Measurements from ENCODE around the gene LCLAT1. TPM values are rescaled to one million over a fixed set of nuclear protein-coding genes. Genes with fewer than 3 reads are reported as not detected.
A peak's percentile ranks its signal among the peaks of the same experiment; 100 is the strongest.

Gene LCLAT1
- polyA plus RNA-seq, 2 of the 4 experiments (the other 2 are of a cell fraction): 19.5 to 71.0 TPM

- no peak for FAIRE-seq
- Histone ChIP-seq H3K9me3 (no peaks in the 10 kb centered on the region), H3K4me3 (no peak overlapping the region), H3K4me2 (no peak overlapping the region), H3K27ac (no peak overlapping the region), H3K4me1 (no peaks in the 10 kb centered on the region)
- ChIA-PET POLR2A (no interaction called here), CTCF (interaction anchor here (1.0 to 1.3 kb wide), 3 partner anchors 10 to 56 kb away, joined by 3 to 4 read pairs (median 3); no protein-coding TSS in a partner anchor)
- DNase-seq (ENCODE audit: low read depth in 1 of 2, low spot score in 1 of 2): no peak
- TF ChIP-seq KDM1A (IDR thresholded peaks at IDR 0.05; ENCODE audit: low read depth): no peak
- TF ChIP-seq RNF2 (IDR thresholded peaks at IDR 0.05; ENCODE audit: borderline replicate concordance, low read depth): no peak
- no peak for TF ChIP-seq CBX8 (IDR thresholded peaks at IDR 0.05)
- no peak for TF ChIP-seq POLR2A (IDR thresholded peaks at IDR 0.05; ENCODE audit: low read length)
- TF ChIP-seq FOSL2 (IDR thresholded peaks at IDR 0.05): no peak
- TF ChIP-seq FOSL2 (CRISPR knock-in tag; IDR thresholded peaks at IDR 0.05): no peak
- TF ChIP-seq TFCP2L1 (CRISPR knock-in tag; IDR thresholded peaks at IDR 0.05): no peak
- no peak for TF ChIP-seq NFE2L2 (conservative IDR thresholded peaks at IDR 0.05; ENCODE audit: low read length)
- no peak for TF ChIP-seq ZFP36 (IDR thresholded peaks at IDR 0.05; ENCODE audit: borderline replicate concordance, partially characterized antibody)
- TF ChIP-seq HDAC2 (IDR thresholded peaks at IDR 0.05): no peak
- TF ChIP-seq GATA3 (IDR thresholded peaks at IDR 0.05; ENCODE audit: borderline replicate concordance): no peak
- no peak for TF ChIP-seq MAFK (IDR thresholded peaks at IDR 0.05; ENCODE audit: partially characterized antibody)
- no peak for TF ChIP-seq PHF8 (IDR thresholded peaks at IDR 0.05; ENCODE audit: borderline replicate concordance, low read depth)
- no peak for TF ChIP-seq JUNB (IDR thresholded peaks at IDR 0.05)
- 37% methylated on average over 4 of the region's 4 CpGs for WGBS (ENCODE audit: missing lambda C conversion rate)
- ATAC-seq: no peak
Measured at GRCh38 chr2:30656079-30656478, 209.0 kb downstream of the LCLAT1 start.

DNA sequence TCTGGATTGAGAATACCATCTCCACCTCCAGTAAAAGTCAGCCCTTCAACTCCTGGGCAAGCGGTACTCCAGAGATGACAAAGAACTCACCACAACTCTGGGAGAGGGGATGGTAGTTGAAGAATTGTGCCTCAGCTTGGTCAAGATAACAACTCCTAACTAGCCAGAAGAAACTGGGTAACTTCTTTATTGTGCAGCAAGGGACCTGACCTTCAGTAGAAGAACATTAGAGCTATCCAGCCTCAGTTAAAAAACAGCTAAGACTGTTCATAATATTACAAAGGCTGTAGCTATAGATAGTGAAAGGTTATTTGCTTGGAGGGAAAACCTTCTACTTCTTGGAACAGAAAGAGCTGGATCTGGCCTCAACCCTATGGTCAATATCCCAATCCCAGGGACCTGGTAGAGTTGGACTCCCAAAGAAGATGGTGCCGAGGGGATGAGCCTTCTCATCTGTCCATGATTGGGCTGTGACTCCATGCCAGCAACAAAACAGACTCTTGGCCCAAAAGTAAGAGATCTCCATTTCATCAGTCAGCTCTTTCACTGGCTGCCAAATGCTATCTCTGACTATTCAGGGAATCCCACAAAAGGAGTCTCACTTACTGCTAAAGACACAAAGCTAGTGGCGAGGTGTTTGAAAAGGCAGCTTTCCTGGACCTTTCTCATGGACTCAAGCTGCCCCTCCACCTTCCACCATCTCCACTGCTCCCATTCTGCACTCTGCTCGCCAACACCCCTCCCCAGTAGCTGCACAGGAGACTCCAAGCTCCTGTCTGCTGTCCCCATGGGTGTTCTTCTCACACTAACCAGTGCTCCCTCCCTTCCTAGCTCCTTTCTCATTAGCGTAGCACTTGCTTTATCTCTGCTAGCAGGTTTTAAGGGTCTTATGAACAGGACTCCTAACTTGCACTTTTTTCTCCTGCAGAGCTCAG is 214.4 kb downstream of the LCLAT1 start:
- 91% methylated on average over 5 of the region's 5 CpGs for WGBS (ENCODE audit: missing lambda C conversion rate)
- CTCF ChIA-PET: interaction anchor here (0.9 to 1.7 kb wide), 9 partner anchors 8 to 498 kb away, joined by 3 to 4 read pairs (median 3); no protein-coding TSS in a partner anchor
- Histone ChIP-seq H3K4me3 (no peak overlapping the region), H3K4me2 (no peak overlapping the region), H3K4me1 (peaks cover 34% of the 10 kb centered on the region), H3K9me3 (peaks cover 8% of the 10 kb centered on the region), H3K27ac (no peak overlapping the region)
- FAIRE-seq: no peak
- ATAC-seq: no peak
- TF ChIP-seq, protein P1, sequence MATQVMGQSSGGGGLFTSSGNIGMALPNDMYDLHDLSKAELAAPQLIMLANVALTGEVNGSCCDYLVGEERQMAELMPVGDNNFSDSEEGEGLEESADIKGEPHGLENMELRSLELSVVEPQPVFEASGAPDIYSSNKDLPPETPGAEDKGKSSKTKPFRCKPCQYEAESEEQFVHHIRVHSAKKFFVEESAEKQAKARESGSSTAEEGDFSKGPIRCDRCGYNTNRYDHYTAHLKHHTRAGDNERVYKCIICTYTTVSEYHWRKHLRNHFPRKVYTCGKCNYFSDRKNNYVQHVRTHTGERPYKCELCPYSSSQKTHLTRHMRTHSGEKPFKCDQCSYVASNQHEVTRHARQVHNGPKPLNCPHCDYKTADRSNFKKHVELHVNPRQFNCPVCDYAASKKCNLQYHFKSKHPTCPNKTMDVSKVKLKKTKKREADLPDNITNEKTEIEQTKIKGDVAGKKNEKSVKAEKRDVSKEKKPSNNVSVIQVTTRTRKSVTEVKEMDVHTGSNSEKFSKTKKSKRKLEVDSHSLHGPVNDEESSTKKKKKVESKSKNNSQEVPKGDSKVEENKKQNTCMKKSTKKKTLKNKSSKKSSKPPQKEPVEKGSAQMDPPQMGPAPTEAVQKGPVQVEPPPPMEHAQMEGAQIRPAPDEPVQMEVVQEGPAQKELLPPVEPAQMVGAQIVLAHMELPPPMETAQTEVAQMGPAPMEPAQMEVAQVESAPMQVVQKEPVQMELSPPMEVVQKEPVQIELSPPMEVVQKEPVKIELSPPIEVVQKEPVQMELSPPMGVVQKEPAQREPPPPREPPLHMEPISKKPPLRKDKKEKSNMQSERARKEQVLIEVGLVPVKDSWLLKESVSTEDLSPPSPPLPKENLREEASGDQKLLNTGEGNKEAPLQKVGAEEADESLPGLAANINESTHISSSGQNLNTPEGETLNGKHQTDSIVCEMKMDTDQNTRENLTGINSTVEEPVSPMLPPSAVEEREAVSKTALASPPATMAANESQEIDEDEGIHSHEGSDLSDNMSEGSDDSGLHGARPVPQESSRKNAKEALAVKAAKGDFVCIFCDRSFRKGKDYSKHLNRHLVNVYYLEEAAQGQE (IDR thresholded peaks at IDR 0.05): no peak
- TF ChIP-seq, protein P2, sequence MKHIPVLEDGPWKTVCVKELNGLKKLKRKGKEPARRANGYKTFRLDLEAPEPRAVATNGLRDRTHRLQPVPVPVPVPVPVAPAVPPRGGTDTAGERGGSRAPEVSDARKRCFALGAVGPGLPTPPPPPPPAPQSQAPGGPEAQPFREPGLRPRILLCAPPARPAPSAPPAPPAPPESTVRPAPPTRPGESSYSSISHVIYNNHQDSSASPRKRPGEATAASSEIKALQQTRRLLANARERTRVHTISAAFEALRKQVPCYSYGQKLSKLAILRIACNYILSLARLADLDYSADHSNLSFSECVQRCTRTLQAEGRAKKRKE (CRISPR knock-in tag; IDR thresholded peaks at IDR 0.05; ENCODE audit: low read depth): peak; percentile 66; the same call in 1 of the 2 replicates
- no peak for TF ChIP-seq HES2 (IDR thresholded peaks at IDR 0.05)
- TF ChIP-seq MYC (IDR thresholded peaks at IDR 0.05; ENCODE audit: borderline replicate concordance, low read length): no peak
- peak; percentile 95 for TF ChIP-seq HOXA7 (CRISPR knock-in tag; IDR thresholded peaks at IDR 0.05)
- TF ChIP-seq NR3C1 (IDR thresholded peaks at IDR 0.05): no peak
- TF ChIP-seq JUN (IDR thresholded peaks at IDR 0.05): no peak
- no peak for TF ChIP-seq FOSL2 (IDR thresholded peaks at IDR 0.05)
- TF ChIP-seq FOSL2 (CRISPR knock-in tag; IDR thresholded peaks at IDR 0.05): no peak
- no peak for TF ChIP-seq ZFP36 (IDR thresholded peaks at IDR 0.05; ENCODE audit: borderline replicate concordance, partially characterized antibody)
- no peak for TF ChIP-seq KDM1A (IDR thresholded peaks at IDR 0.05; ENCODE audit: low read depth)
- TF ChIP-seq TFCP2L1 (CRISPR knock-in tag; IDR thresholded peaks at IDR 0.05): peak; percentile 94
- TF ChIP-seq RNF2 (IDR thresholded peaks at IDR 0.05; ENCODE audit: borderline replicate concordance, low read depth): no peak
- peak; percentile 84; the same call in 1 of the 2 replicates for TF ChIP-seq FOSB (CRISPR knock-in tag; IDR thresholded peaks at IDR 0.05)
- TF ChIP-seq RARB (CRISPR knock-in tag; IDR thresholded peaks at IDR 0.05): peak; percentile 81
- no peak for TF ChIP-seq BHLHE40 (IDR thresholded peaks at IDR 0.05; ENCODE audit: low read depth, low read length)
- TF ChIP-seq TP53 (CRISPR knock-in tag; IDR thresholded peaks at IDR 0.05): 0 out of 2 replicates have a peak, but pooled peaks have one; percentile 33
- TF ChIP-seq, protein P3, sequence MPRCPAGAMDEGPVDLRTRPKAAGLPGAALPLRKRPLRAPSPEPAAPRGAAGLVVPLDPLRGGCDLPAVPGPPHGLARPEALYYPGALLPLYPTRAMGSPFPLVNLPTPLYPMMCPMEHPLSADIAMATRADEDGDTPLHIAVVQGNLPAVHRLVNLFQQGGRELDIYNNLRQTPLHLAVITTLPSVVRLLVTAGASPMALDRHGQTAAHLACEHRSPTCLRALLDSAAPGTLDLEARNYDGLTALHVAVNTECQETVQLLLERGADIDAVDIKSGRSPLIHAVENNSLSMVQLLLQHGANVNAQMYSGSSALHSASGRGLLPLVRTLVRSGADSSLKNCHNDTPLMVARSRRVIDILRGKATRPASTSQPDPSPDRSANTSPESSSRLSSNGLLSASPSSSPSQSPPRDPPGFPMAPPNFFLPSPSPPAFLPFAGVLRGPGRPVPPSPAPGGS (IDR thresholded peaks at IDR 0.05): no peak
- TF ChIP-seq ZNF302 (CRISPR knock-in tag; IDR thresholded peaks at IDR 0.05): no peak
- TF ChIP-seq KDM5A (IDR thresholded peaks at IDR 0.05): no peak
- TF ChIP-seq HEYL (CRISPR knock-in tag; IDR thresholded peaks at IDR 0.05): no peak
- POLR2A ChIA-PET: interaction anchor here (0.9 kb wide), 1 partner anchor 368 kb away, joined by 3 read pairs; no protein-coding TSS in a partner anchor
- no peak for DNase-seq (ENCODE audit: low read depth in 1 of 2, low spot score in 1 of 2)
